ENCODE data around the gene SLC12A7. TPM values are rescaled to one million over a fixed set of nuclear protein-coding genes. Genes with fewer than 3 reads are reported as not detected.

Gene SLC12A7
- total and polyA plus RNA-seq, 2 of the 13 experiments (the other 11 are each of a cell fraction or from before 2014, with no cell fraction given): 14.0 to 18.5 TPM

DNA sequence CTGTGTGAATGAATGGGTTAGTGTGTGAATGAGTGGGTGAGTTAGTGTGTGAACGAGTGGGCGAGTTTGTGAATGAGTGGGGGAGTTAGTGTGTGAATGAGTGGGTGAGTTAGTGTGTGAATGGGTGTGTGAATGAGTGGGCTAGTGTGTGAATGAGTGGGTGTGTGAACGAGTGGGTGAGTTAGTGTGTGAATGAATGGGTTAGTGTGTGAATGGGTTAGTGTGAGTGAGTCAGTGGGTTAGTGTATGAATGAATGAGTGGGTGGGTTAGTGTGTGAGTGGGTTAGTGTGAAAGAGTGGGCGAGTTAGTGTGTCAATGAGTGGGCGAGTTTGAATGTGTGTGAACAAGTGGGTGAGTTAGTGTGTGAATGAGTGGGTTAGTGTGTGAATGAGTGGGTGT, 67.7 kb downstream of the SLC12A7 start:
- no peak overlapping the region for H3K27ac ChIP-seq (ENCODE audit: extremely low read length, insufficient read depth, low read length)
- H4K20me1 ChIP-seq (ENCODE audit: insufficient read depth, low read length): no peaks in the 10 kb centered on the region
- in situ Hi-C loops (cut with HindIII; ENCODE audit: extremely low pct_ligation_motif_present, low pct_unique_long_range_greater_than_20kb) (no loop called here), intact Hi-C loops (cut with micrococcal nuclease; ENCODE audit: unreplicated experiment) (no loop called here)
- H3K4me1 ChIP-seq (ENCODE audit: insufficient read depth, low read length): no peaks in the 10 kb centered on the region
- no peak overlapping the region for H3K9ac ChIP-seq (ENCODE audit: insufficient read depth, low read depth, low read length)
- ATAC-seq (no peak), FAIRE-seq (no peak), DNase-seq (ENCODE audit: low spot score) (no peak)
- no peak overlapping the region for H3K4me3 ChIP-seq (replicated peaks in 1 of 3; ENCODE audit: insufficient read depth in 1 of 3, low read depth in 2 of 3, low read length in 3 of 3)
- POLR2A ChIA-PET: no interaction called here
- H3K4me2 ChIP-seq (ENCODE audit: low read depth, low read length): no peak overlapping the region
- 0 out of 5 replicates have a peak, but pooled peaks cover 0 to 1% of the 10 kb centered on the region in 2 experiments for H3K27me3 ChIP-seq (ENCODE audit: control insufficient read depth in 1 of 2, insufficient read depth in 2 of 2, low read length in 2 of 2)
- no peaks in the 10 kb centered on the region for H3K36me3 ChIP-seq (replicated peaks in 1 of 2; ENCODE audit: control insufficient read depth in 1 of 2, insufficient read depth in 2 of 2, low read length in 2 of 2)
- H3K79me2 ChIP-seq (ENCODE audit: insufficient read depth, low read length): no peaks in the 10 kb centered on the region
- BruUV-seq (replicated peaks): no TSS peak
- no peaks in the 10 kb centered on the region for H3K9me3 ChIP-seq (ENCODE audit: low read length)
- CTCF ChIA-PET (ENCODE audit: low intra/inter-chr PET ratio, low total read pairs): no interaction called here
- WGBS (ENCODE audit: low lambda C conversion rate): 9% methylated on average over 5 of the region's 5 CpGs
- no peak overlapping the region for H2AFZ ChIP-seq (ENCODE audit: low read length)
- TF ChIP-seq FOXM1 (CRISPR knock-in tag; IDR thresholded peaks at IDR 0.05) (no peak), ZNF34 (CRISPR knock-in tag; IDR thresholded peaks at IDR 0.05; ENCODE audit: borderline replicate concordance) (no peak), ZNF20 (CRISPR knock-in tag; IDR thresholded peaks at IDR 0.05) (no peak), HHEX (CRISPR knock-in tag; IDR thresholded peaks at IDR 0.05) (no peak), KDM5B (CRISPR knock-in tag; IDR thresholded peaks at IDR 0.05; ENCODE audit: borderline replicate concordance) (no peak), NR2F1 (CRISPR knock-in tag; IDR thresholded peaks at IDR 0.05) (no peak), ELF1 (CRISPR knock-in tag; IDR thresholded peaks at IDR 0.05) (no peak), MBD4 (IDR thresholded peaks at IDR 0.05; ENCODE audit: borderline replicate concordance, low read length) (no peak), ZNF766 (CRISPR knock-in tag; IDR thresholded peaks at IDR 0.05; ENCODE audit: borderline replicate concordance) (no peak), PHF5A (CRISPR knock-in tag; IDR thresholded peaks at IDR 0.05; ENCODE audit: low read depth, unreplicated experiment) (no peak), RFX1 (IDR thresholded peaks at IDR 0.05) (no peak)
- TF ChIP-seq, protein P1, sequence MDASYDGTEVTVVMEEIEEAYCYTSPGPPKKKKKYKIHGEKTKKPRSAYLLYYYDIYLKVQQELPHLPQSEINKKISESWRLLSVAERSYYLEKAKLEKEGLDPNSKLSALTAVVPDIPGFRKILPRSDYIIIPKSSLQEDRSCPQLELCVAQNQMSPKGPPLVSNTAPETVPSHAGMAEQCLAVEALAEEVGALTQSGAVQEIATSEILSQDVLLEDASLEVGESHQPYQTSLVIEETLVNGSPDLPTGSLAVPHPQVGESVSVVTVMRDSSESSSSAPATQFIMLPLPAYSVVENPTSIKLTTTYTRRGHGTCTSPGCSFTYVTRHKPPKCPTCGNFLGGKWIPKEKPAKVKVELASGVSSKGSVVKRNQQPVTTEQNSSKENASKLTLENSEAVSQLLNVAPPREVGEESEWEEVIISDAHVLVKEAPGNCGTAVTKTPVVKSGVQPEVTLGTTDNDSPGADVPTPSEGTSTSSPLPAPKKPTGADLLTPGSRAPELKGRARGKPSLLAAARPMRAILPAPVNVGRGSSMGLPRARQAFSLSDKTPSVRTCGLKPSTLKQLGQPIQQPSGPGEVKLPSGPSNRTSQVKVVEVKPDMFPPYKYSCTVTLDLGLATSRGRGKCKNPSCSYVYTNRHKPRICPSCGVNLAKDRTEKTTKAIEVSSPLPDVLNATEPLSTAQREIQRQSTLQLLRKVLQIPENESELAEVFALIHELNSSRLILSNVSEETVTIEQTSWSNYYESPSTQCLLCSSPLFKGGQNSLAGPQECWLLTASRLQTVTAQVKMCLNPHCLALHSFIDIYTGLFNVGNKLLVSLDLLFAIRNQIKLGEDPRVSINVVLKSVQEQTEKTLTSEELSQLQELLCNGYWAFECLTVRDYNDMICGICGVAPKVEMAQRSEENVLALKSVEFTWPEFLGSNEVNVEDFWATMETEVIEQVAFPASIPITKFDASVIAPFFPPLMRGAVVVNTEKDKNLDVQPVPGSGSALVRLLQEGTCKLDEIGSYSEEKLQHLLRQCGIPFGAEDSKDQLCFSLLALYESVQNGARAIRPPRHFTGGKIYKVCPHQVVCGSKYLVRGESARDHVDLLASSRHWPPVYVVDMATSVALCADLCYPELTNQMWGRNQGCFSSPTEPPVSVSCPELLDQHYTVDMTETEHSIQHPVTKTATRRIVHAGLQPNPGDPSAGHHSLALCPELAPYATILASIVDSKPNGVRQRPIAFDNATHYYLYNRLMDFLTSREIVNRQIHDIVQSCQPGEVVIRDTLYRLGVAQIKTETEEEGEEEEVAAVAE (CRISPR knock-in tag; IDR thresholded peaks at IDR 0.05; ENCODE audit: borderline replicate concordance): no peak
- TF ChIP-seq, protein P2, sequence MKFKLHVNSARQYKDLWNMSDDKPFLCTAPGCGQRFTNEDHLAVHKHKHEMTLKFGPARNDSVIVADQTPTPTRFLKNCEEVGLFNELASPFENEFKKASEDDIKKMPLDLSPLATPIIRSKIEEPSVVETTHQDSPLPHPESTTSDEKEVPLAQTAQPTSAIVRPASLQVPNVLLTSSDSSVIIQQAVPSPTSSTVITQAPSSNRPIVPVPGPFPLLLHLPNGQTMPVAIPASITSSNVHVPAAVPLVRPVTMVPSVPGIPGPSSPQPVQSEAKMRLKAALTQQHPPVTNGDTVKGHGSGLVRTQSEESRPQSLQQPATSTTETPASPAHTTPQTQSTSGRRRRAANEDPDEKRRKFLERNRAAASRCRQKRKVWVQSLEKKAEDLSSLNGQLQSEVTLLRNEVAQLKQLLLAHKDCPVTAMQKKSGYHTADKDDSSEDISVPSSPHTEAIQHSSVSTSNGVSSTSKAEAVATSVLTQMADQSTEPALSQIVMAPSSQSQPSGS (CRISPR knock-in tag; IDR thresholded peaks at IDR 0.05): no peak
